Liver (tissue), 9 donors: ENCODE data around the gene AGAP2. TPM values are rescaled to one million over a fixed set of nuclear protein-coding genes. Genes with fewer than 3 reads are reported as not detected.

Experiments used
- DNase-seq: peaks from one replicate; pipeline ENCODE4 v3.0.0-alpha.2; 2017; ENCODE audit warnings: low spot score
- H3K27ac ChIP-seq, 2 donors: one replicate each; pipeline ENCODE4 v1.7.0; 2013; ENCODE audit warnings: inconsistent platforms in 2 of 2, low read length in 2 of 2, control low read depth in 1 of 2, low read depth in 1 of 2, mild to moderate bottlenecking in 1 of 2
- H3K27me3 ChIP-seq, 4 donors: one replicate each; pipeline versions ENCODE4 v1.6.1 to v1.7.0; 2013; ENCODE audit warnings: low read length in 3 of 4, inconsistent platforms in 1 of 4, mild to moderate bottlenecking in 1 of 4, moderate library complexity in 1 of 4; ENCODE audit not compliant: control insufficient read depth in 4 of 4, insufficient read depth in 4 of 4
- H3K36me3 ChIP-seq, 4 donors: one replicate each; pipeline versions ENCODE4 v1.6.1 to v1.7.0; 2013; ENCODE audit warnings: low read length in 3 of 4, mild to moderate bottlenecking in 3 of 4, low read depth in 1 of 4, moderate library complexity in 1 of 4; ENCODE audit not compliant: control insufficient read depth in 4 of 4, insufficient read depth in 3 of 4
- H3K4me1 ChIP-seq, 4 donors: one replicate each; pipeline versions ENCODE4 v1.6.1 to v1.7.0; 2013; ENCODE audit warnings: low read length in 3 of 4, mild to moderate bottlenecking in 3 of 4, moderate library complexity in 1 of 4; ENCODE audit not compliant: control insufficient read depth in 4 of 4, insufficient read depth in 4 of 4
- H3K4me3 ChIP-seq, 3 donors: one replicate each; pipeline versions ENCODE4 v1.6.1 to v1.7.0; 2013; ENCODE audit warnings: low read length in 3 of 3, control low read depth in 1 of 3, low read depth in 1 of 3, mild to moderate bottlenecking in 1 of 3
- H3K9ac ChIP-seq, 2 donors: one replicate each; pipeline ENCODE4 v1.7.0; 2013; ENCODE audit warnings: low read length in 2 of 2, mild to moderate bottlenecking in 2 of 2, moderate library complexity in 2 of 2, control low read depth in 1 of 2, low read depth in 1 of 2
- H3K9me3 ChIP-seq, 4 donors: one replicate each; pipeline versions ENCODE4 v1.6.1 to v1.7.0; 2013; ENCODE audit warnings: low read length in 3 of 4; ENCODE audit not compliant: control insufficient read depth in 4 of 4
- CTCF ChIP-seq: fragments of 150-350 bp; IDR thresholded peaks from 2 replicates; pipeline ENCODE4 v1.5.1; 2017; ENCODE audit warnings: improper control_type of control experiment, low read depth, low read length; ENCODE audit not compliant: missing input control
- EGR1 ChIP-seq, 2 donors: IDR thresholded peaks; 2 replicates each; pipeline ENCODE4 v1.6.1; 2016 to 2018; ENCODE audit warnings: antibody characterized with exemption in 2 of 2, low read depth in 2 of 2
- FOXA1 ChIP-seq: IDR thresholded peaks from 2 replicates; pipeline ENCODE4 v1.6.1; 2016; ENCODE audit warnings: antibody characterized with exemption
- FOXA2 ChIP-seq: IDR thresholded peaks from 2 replicates; pipeline ENCODE4 v1.6.1; 2016; ENCODE audit warnings: antibody characterized with exemption
- HNF4A ChIP-seq, 2 donors: conservative IDR thresholded peaks; 2 replicates each; pipeline ENCODE4 v1.6.1; 2016; ENCODE audit warnings: antibody characterized with exemption in 2 of 2, mild to moderate bottlenecking in 2 of 2
- JUND ChIP-seq, 2 donors: IDR thresholded peaks; 2 replicates each; pipeline ENCODE4 v1.6.1; 2016; ENCODE audit warnings: antibody characterized with exemption in 2 of 2
- NR2F2 ChIP-seq: IDR thresholded peaks from 2 replicates; pipeline ENCODE4 v1.6.1; 2016; ENCODE audit warnings: antibody characterized with exemption
- REST ChIP-seq: IDR thresholded peaks from 2 replicates; pipeline ENCODE4 v1.6.1; 2016; ENCODE audit warnings: antibody characterized with exemption, mild to moderate bottlenecking
- RXRA ChIP-seq, 2 donors: IDR thresholded peaks; 2 replicates each; pipeline ENCODE4 v1.6.1; 2017 to 2018; ENCODE audit warnings: antibody characterized with exemption in 2 of 2, mild to moderate bottlenecking in 1 of 2
- TAF1 ChIP-seq: conservative IDR thresholded peaks from 2 replicates; pipeline ENCODE4 v1.6.1; 2016; ENCODE audit warnings: antibody characterized with exemption, mild to moderate bottlenecking
- ZBTB33 ChIP-seq: IDR thresholded peaks from 2 replicates; pipeline ENCODE4 v1.6.1; 2016; ENCODE audit warnings: antibody characterized with exemption
- WGBS: extraction: QIAGEN DNeasy Blood & Tissue Kit; methylation state at CpG from one replicate; pipeline ENCODE4 v1.1.7; 2013; 5-methylcytosine and 5-hydroxymethylcytosine counted together
- polyA plus RNA-seq, 2 donors: library from polyadenylated mRNA; stranded (reverse) in 1 of 2; unstranded in 1 of 2; fragments of 200-250 nt in 1 of 2; fragments of >200 nt in 1 of 2; fragmentation: Nextera tagmentation in 1 of 2; extraction: Ambion mirVana in 1 of 2; gene quantifications; one replicate each; pipeline versions ENCODE4 v1.2.1 to v1.2.3, GENCODE V29; 2013 to 2015
- total RNA-seq, 2 donors: library from RNA; depleted of rRNA; stranded (reverse); fragments of >200 nt; gene quantifications; one replicate each; pipeline ENCODE4 v1.2.3, GENCODE V29; 2014
- donor health status: healthy.
- donor health status: healthy.
- donor health status: healthy.
- donor health status: healthy.
- donor health status: healthy.

Gene AGAP2
- total and polyA plus RNA-seq, 4 donors = 0.18 to 1.7 (median 0.64) TPM

- peak; percentile 42 for TF ChIP-seq CTCF
These were observed 12.2 kb downstream of the AGAP2 start (continued) for GRCh38 chr12:57726151-57726883.

GRCh38 chr12:57725851-57726150, 12.7 kb downstream of the AGAP2 start:
- 17% methylated on average over 10 of the region's 10 CpGs for WGBS
- Histone ChIP-seq H3K9ac (no peak overlapping the region), H3K9me3 (no peaks in the 10 kb centered on the region), H3K27ac (no peak overlapping the region), H3K27me3 (no peaks in the 10 kb centered on the region), H3K36me3 (peaks cover 0 to 10% (median 5%) of the 10 kb centered on the region in 4 donors), H3K4me1 (peaks cover 0 to 14% (median 9%) of the 10 kb centered on the region in 4 donors), H3K4me3 (peak overlapping the region in 1 of 3 donors; percentile 45)
- TF ChIP-seq REST (no peak), JUND (IDR thresholded peaks at IDR 0.05) (no peak), ZBTB33 (no peak), HNF4A (conservative IDR thresholded peaks at IDR 0.05) (no peak), EGR1 (IDR thresholded peaks at IDR 0.05; ENCODE audit: low read depth in 2 of 2) (no peak), RXRA (IDR thresholded peaks at IDR 0.05) (no peak), NR2F2 (no peak), FOXA1 (no peak), FOXA2 (no peak)
- DNase-seq = no peak

- no peak for DNase-seq
- peaks cover 0 to 14% (median 9%) of the 10 kb centered on the region in 4 donors for H3K4me1 ChIP-seq
- WGBS = 55% methylated on average over 11 of the region's 11 CpGs
- H3K9me3 ChIP-seq = no peaks in the 10 kb centered on the region
- no peak overlapping the region for H3K27ac ChIP-seq
- peaks cover 0 to 17% (median 11%) of the 10 kb centered on the region in 4 donors for H3K36me3 ChIP-seq
- no peak overlapping the region for H3K9ac ChIP-seq
- H3K27me3 ChIP-seq = no peaks in the 10 kb centered on the region
- H3K4me3 ChIP-seq = no peak overlapping the region
- TF ChIP-seq TAF1 (no peak), REST (no peak), CTCF (no peak), FOXA1 (no peak), ZBTB33 (no peak), RXRA (IDR thresholded peaks at IDR 0.05) (no peak)
These were observed 13.4 kb downstream of the AGAP2 start for GRCh38 chr12:57724936-57725740.
